ENCODE results near the gene FAM193B.
A peak's percentile ranks its signal among the peaks of the same experiment; 100 is the strongest.
"Not testable (repeated sequence)": the region's sequence is repeated elsewhere in the genome, so short reads cannot be mapped to it uniquely, and the experiment has no call there.

FAM193B gene

DNA sequence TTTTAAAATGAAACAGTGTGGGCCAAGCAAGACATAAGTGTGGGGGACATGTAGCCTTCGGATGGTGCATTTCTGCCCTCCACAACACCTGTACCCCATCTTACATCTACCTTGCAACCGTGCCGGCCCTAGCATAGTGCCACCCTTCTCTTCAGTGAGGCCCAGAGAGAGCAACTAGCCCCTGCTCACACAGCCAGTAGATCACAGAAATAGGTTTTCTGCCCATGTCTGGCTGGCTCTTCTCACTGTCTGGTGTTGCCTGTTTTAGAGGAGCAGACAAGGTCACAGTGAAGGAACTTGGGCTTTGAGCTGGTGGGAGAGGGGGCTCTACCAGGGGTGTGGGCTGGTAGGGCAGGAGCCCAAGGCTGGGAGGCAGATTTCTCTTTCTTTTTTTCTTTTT is 68.1 kb downstream of the FAM193B start:
- DNase-seq (ENCODE audit: low read depth, low spot score), result no peak

DNA sequence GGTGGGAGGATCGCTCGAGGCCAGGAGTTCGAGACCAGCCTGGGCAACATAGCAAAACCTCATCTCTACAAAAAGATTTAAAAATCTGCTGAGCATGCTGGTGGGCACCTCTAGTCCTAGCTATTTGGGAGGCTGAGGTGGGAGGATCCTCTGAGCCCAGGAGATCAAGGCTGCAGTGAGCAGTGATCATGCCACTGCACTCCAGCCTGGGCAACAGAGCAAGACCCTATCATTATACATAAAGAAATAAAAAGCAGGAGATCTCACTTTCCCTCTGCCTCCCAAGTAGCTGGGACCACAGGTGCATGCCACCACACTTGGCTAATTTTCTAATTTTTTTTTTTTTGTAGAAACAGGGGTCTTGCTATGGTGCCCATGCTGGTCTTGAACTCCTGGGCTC is 68.6 kb downstream of the FAM193B start:
- DNase-seq (ENCODE audit: low read depth, low spot score), result not testable (repeated sequence)

DNA sequence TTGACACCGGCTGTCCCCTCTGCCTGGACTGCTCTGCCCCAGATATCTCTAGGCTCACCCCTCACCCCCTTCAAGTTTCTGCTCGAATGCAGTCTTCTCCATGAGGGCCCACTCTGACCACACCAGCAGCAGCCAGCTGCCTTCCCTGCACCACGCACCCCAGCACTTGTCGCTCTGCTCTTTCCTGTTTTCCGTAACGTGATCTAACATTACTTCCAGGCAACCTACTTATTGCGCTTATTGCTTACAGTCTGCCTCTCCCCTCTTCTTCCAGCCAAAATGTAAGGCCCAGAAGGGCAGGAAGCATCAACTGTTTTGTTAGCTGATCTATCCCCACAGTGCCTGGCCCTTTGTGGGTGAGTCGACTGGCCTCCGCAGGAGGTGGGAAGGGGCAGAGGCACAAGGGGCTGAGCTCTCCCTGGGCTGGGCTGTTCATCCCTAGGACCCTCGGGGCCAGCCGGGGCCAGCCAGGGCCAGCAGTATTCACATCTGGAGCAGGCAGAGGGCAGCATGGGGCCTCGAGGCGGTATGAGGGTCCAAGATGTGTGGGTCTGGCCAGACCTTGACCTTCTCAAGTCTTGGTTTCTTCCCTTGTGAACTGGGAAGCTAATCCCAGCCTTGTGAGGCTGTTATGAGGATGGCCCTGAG is 69.3 kb downstream of the FAM193B start:
- DNase-seq (ENCODE audit: low read depth, low spot score), result no peak

DNA sequence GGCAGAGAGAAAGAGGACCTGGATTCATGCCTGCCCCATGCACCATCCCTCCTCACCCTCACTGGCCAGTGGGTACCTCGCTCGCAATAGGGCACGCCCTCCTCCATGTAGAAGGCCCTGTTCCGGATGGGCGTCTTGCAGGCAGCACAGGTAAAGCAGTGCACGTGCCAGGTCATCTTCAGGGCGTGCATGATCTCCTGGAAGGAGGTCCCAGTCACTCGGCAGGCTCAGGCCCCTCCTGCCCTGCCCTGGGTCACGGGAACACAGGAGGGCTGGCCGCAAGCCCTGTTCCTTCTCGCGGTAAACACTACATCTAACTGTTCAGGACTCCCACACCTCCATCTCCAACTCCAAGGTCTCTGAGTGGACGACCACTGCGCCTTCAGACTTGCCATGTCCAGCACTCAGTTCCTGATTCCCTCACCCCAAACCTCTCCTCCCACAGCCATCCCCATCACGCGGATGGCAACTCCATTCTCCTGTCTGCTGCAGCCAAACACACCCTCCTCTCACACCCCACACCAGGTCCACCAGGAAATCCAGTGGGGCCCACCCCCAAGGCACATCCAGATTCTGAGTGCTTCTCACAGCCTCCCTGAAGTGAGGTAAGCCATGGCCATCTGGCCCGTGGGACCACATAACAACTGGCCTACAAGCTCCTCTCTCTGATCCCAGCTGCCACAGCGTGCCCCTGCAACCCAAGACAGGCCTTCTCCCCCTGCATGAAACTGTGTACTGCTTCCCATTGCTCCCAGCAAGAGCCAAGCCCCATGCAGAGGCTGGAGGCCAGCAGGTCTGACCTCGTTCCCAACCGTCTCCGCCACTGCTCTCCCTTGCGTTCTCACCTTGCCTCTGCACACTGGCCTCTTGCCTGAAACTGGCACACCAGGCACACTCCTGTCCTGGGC is 70.1 kb downstream of the FAM193B start:
- DNase-seq (ENCODE audit: low read depth, low spot score), result no peak

DNA sequence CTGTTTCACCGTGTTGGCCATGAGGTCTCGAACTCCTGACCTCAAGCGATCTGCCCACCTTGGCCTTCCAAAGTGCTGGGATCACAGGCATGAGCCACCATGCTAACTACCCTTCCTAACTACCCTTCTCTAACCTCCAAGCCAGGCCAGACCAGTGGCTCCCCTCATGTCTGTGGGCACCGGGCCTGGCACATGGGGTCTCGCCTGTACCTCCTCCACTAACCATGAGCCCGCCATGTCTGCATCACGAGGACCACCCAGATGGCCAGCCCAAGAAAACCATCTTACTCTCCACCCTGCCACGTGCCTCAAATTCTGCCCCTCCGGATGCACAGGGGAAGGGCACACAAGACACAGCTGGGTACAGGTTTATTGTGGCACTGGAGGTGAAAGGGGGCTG is 71.3 kb downstream of the FAM193B start:
- DNase-seq (ENCODE audit: low read depth, low spot score), result no peak

DNA sequence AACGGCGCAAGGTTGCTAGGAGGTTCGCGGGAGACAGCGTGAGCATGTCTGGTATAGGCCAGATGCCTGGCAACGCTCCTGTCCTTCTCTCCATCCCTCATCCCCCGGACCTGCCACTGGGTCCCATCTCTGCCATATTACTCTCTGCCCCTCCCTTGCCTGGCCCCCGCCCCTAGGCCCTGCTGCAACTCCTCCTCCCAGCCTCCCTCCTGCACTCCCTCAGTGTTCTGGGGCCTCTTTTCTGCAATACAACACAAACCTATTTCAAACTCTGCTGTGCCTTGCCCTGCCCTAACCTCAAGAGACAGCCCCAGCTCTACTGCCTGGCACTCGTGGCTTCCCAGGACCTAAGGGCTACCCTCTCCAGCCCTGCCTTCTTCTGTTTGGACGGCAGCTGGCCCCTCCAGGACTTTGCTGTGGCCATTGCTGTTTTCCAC is 72.0 kb downstream of the FAM193B start:
- no peak for DNase-seq (ENCODE audit: low read depth, low spot score)

DNA sequence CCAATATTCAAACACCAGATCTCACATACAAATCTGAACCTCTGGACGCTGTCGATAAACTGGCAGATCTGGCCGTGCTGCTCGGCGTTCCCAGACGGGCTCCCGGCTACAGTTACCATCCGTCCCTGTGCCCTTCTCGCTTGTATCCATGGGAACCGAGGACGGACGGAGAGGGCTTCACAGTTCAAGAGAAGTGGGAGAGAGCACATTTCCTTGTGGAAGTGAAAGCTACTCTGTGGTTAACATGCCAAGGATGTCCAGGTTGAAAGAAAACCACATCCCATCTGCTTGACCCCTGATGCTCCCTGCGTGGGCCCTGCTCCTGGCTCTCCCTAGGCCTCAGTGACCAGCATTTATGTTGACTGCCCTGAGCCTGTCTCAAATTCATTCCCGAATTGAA is 74.6 kb downstream of the FAM193B start:
- no peak for DNase-seq (ENCODE audit: low read depth, low spot score)

DNA sequence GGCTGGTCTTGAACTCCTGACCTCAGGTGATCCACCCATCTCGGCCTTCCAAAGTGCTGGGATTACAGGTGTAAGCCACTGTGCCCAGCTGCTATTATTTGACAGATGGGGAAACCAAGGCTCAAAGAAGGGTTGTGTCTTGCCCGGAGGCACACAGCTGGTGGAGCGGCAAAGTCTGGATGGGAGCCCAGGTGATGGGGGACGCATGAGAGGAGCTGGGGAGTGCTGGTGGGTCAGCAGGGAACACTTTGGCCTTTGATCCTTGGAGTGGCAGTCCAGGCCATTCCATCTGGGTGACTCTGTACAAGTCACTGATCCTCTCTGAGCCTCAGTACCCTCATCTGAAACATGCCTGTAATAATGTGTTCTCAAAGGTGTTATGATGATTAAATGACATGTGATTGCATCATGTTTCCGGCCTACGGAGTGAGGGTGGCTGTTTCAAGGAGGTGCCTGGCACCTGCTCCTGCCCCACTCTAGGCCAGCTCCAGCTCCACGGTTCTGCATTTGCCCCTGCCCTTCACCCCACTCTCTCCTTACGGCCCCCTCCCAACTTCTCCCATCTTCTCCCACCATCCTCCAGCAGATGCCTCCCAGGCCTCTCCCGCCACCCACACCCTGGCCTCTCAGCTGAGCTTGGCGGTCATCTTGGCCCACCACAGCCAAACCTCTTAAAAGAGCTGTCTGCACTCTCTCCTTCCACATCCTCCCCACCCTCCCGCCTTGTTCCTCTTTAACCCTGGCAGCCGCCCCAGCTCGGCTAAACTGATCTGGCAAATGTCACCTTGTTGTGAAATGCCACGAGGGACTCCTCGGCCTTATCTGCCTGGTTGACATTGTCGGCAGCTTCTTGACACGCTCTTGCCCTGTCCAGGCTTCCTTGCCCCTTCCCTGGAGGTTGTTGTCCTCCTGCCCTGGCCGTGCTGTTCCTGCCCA is 75.4 kb downstream of the FAM193B start:
- no peak for DNase-seq (ENCODE audit: low read depth, low spot score)

DNA sequence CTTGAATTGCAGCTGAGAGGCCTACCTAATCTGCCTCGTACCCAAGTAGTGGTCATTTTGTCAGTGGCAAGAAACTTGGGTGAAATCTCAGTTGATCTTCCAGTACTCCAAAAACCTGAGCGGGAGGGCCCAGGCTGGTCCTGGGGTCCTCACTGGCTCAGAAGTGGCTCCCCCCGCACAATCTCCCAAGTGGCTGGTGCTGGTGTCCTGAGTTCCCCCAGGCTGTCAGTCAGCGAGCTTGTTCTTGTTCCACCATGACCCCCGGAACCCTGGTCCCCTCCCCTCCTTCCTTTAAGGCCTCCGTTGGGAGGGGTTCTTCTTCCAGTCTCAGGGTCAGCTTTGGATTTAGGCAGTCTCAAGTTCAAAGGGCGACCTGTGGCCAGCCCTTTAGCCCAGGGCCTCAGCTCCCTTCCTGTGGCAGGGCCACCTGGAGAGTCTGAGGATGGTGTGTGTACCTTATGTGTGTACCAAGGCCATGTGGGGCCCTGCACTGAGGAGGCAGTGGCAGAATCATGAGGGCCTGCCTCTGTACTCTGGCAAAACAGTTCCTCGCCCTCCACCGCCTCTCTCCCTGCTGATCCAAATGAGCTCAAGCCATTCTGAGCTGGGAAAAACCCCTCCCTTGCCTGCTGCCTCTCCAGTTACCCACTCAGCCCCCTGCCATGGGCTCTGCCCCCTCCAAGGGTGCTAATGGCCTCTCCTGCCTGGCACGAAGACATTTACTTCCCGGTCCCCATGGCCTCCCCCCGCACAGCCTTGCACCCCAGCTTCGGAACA is 76.5 kb downstream of the FAM193B start:
- DNase-seq (ENCODE audit: low read depth, low spot score), result no peak

DNA sequence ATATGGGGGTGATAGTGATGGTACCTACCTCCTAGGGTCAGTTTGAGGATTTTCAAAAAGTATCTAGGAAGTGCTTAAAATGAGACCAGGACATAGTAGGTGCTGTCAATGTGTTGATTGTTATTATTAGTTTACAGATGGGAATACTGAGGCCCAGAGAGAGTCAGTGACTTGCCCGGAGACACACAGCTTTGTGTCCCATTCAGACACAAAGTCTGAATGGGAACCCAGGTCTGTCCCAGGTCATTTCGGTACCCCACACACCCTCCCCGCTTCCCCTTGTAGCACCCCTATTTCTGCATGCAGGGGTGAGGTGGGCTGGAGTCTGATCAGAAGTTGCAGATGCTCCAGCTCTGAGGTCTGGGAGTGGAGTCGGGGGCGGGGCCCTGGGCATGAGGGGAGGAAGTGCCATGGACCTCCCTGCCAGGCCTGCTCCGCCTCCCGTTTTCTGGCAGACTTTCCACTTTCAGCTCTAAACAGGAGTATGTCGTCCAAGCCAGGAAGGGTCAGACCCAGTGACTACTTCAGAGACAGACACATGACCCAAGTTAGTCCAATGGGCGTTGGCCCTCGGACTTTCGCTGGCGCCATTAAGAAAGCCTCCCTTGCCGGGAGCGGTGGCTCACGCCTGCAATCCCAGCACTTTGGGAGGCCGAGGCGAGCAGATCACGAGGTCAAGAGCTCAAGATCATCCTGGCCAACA is 77.7 kb downstream of the FAM193B start:
- peak; percentile 73 for DNase-seq (ENCODE audit: low read depth, low spot score)

DNA sequence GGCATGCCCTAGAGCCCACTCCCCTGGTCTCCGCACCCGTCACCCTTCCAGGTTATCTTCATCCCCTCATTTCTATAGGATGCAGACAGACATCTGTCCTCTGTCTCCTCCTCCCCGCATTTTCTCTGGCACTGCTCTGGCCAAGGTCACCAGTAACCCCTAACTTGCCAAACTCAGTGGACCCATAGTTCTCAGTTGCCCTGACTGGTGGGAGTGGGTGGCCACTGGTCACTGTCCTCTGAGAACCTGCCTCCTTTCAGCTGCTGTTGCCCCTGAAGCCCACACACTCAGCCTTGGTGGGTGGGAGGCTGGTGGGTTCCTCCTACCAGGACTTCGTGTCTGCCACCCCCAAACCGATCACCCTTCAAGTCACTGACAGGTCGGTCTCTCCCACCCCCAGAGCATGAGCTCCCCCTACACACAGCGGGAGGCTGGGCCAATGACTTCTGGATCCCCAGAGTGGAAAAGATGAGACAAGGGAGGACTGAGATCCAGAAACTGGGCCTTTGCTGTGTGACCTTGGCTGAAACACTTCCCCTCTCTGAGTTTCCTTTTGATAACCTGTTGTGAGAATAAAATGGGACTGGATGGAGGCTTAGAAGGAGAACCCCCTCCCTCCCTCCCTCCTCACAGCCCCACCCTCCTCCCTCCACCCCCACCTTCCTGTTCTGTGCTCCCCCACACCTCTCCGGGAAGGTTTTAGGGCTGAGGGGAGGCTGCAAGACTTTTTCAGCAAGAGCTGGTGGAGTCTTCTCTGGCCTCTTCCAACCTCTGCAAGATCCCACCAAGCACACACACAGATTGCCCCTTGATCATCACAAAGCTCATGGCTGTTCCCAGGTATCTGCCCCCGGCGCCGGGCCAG is 78.6 kb downstream of the FAM193B start:
- no peak for DNase-seq (ENCODE audit: low read depth, low spot score)

DNA sequence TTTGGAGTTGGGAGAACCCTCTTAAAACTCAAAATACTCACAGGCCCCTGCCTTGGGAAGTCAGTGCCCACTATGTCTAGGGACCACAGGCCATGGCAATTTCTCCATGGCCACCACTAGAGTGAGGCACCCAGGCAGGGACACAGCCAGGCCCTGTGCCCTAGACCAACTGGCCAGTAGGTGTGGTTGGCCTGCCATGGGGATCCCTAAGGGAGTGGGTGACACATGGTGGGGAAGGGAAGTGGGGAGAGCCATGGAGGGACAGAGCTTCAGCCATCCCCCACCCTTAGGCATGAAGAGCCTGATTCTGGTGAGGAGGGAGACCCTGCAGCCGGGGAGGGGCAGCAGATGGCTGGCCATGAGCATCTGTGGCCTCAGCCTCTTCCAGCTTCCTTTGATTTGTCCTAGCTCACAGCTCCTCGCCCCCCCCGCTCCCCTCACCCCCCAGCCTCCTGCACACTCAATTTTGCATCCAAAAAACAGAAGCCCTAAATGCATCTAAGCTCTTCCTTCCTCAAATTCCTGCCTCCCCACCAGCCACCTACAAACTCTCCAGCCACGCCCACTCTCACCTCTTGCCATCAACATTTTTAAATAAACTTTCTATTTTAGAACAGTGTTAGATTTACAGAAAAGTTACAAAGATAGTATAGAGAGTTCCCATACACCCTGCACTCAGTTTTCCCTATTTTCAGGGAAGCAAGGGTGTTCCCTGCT is 79.4 kb downstream of the FAM193B start:
- no peak for DNase-seq (ENCODE audit: low read depth, low spot score)

DNA sequence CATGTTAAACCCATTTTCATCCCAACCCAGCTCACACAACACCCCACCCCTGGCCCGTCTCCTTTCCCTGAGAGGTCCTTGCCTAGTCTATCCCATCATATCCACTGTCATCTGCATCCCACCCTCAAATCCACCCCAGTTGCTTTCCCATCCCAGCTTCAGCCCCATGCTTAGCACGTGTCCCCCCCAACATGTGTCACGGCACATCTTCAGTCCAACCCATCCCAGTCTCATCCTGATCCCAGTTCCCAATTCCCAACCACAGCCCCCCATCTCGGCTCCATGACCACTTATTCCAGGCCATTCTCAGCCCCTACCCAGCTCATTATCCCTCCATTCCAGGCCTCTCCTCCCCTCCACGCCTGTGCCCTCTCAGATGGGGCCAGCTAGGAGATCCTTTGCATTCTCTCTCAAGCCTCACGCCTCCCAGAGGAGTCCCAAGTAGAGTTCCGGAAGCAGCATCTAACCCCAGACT is 80.3 kb downstream of the FAM193B start:
- DNase-seq (ENCODE audit: low read depth, low spot score), result no peak

DNA sequence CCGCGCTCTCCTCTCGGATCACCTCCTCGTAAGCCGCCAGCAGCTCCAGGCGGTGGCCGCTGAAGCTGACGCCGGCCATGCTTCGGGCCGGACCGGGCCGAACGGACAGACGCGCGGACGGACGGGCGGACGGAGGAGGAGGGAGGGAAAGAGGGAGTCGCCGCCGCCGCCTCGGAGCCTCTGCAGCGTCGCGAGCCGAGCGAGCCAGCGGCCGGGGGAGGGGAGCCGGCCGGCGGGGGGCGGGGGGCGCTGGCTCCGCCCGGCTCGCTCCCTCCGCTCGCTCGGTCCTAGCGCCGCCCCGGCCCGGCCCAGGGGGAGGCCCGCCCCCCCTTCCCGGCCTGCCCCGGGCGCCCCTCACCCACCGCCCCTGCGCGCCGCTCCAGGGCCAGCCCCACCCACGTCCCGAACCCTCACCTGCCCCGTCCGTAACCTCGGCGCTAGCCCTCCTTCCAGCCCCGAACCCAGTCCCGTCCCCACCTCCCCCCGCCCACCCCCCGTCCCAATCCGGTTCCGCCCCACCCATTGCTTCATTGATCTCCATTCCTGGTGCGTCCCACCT is 80.8 kb downstream of the FAM193B start, which contains the start of gene DBN1:
Gene DBN1 (minus strand): TSS at position 192 of the 559 bp plus-strand sequence. CDS start 113 bp downstream, at position 79.
- no peak for DNase-seq (ENCODE audit: low read depth, low spot score)

DNA sequence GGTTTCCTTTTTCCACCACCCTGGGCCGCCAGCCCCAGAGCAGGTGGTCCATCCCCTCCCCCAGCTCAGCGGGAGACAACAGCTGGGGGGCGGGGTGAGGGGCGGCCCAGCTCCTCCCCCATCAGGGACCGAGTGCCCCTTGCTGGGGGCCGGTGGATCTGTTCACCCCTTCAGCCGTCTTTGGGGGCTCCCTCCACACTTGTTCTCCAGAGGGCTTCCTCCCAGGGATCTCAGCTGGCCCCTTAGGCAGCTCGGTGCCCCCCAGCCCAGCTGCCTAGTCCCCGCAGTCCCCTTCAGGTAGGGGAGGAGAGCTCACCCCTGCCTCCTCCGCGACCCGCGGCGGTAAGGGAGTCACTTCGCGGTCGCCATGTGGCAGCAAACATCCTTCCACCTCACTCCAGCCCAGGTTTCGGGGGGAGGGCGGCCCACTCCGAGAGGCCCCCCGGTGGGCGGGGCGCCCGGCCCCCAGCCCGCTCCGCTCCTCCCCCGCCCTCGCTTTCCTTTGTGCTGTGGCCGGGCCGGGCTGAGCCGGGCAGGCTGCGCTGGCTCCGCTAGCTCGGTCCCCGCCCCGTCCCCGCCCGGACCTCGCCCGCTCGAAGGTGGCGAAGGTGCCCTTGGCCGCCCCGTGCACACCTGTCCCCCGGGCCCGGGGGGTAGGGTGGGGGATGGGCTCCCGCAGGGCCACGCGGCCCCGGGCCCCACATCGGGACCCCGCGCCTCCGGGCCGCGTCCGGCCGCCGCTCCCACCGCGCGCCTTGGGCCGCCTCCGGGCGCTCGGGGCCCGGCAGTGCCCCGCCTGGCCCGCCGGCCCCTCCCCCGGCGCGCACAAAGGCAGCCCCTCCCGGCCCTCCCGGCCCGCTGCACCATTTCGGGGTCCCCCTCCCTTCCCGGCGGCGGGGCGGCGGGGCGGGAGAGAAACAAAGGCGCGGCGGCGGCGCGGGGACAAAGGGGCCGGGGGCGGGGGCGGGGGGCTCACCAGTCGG is 81.6 kb downstream of the FAM193B start:
- DNase-seq (ENCODE audit: low read depth, low spot score), result no peak

DNA sequence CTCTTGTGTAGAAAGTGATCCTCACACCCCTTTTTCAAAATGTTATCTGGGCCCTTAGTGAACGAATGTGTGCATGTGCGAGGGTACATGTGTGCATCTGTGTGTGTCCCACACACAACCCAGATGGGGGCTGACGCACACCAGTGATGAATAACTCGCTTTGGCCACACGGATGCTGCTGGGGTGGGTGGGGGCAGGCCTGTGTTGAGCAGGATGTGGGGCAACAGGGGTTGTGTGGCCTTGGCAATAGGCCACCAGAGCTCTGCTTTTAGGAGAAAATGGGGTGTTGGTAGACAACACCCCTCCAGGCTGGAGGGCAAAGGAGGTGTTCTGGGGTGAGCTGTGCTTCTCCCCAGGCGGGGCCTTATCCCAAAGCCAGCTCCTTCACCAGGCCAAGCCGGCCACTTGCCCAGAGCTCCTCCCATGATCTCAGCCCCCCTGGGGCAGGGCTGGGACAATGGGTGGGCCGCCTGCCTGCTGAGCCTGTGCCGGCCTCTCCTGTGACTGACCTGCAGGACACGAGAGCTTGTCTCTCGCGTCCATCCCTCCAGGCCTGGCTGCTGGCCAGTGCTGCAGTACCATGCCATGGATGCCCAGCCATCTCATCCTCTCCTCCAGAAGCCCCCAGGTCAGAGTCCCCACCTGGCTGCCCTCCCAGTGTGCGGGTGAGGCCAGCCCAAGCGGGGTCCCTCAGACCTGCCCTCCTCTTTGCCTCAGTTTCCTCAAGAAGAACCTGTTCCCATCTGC is 82.6 kb downstream of the FAM193B start:
- DNase-seq (ENCODE audit: low read depth, low spot score), result no peak
